A673 (cell line): ENCODE data around the gene EHBP1L1. TPM values are rescaled to one million over a fixed set of nuclear protein-coding genes. Genes with fewer than 3 reads are reported as not detected.

ENCODE experiments used
- BruUV-seq: library from RNA; stranded (reverse); fragments of 400-500 nt; replicated peaks from 2 replicates; lab custom pipeline; 2021; lab: Mats Ljungman, UMichigan
- CTCF ChIA-PET: fragments of 300-600 bp; sonication (Branson Sonifier 250); formaldehyde crosslinking; loops from one replicate; lab custom pipeline; 2022; ENCODE audit warnings: antibody characterized with exemption; lab: Charles Lee
- POLR2A ChIA-PET: fragments of 300-600 bp; sonication (Branson Sonifier 250); formaldehyde crosslinking; loops from one replicate; lab custom pipeline; 2022; ENCODE audit warnings: antibody characterized with exemption; ENCODE audit not compliant: low non-redundant PET; lab: Charles Lee
- DNase-seq: peaks from one replicate; pipeline ENCODE4 v3.0.0-alpha.2; 2015; ENCODE audit warnings: low spot score
- H3K27ac ChIP-seq: fragments of 200-600 bp; sonication (generic); 2 replicates; pipeline ENCODE4 v1.5.1; 2016; ENCODE audit warnings: mixed run types, low read depth, mild to moderate bottlenecking, mixed read lengths, antibody characterized with exemption, low read length; ENCODE audit not compliant: poor library complexity, severe bottlenecking
- H3K27me3 ChIP-seq: fragments of 200-600 bp; sonication (generic); replicated peaks from 2 replicates; pipeline ENCODE4 v1.6.1; 2017; ENCODE audit warnings: mixed run types, low read depth, mild to moderate bottlenecking, mixed read lengths, antibody characterized with exemption, low read length; ENCODE audit not compliant: insufficient read depth, poor library complexity
- H3K36me3 ChIP-seq: fragments of 200-600 bp; sonication (generic); 2 replicates; pipeline ENCODE4 v1.6.1; 2016; ENCODE audit warnings: mixed run types, mild to moderate bottlenecking, mixed read lengths, antibody characterized with exemption, low read length; ENCODE audit not compliant: insufficient read depth, poor library complexity, severe bottlenecking
- H3K4me1 ChIP-seq: fragments of 200-600 bp; sonication (generic); 2 replicates; pipeline ENCODE4 v1.6.1; 2017; ENCODE audit warnings: mixed run types, mild to moderate bottlenecking, mixed read lengths, antibody characterized with exemption, low read length; ENCODE audit not compliant: insufficient read depth, poor library complexity, severe bottlenecking
- H3K4me3 ChIP-seq: fragments of 200-600 bp; sonication (generic); 2 replicates; pipeline ENCODE4 v1.5.1; 2016; ENCODE audit warnings: low read depth, mixed run types, mild to moderate bottlenecking, mixed read lengths, low read length; ENCODE audit not compliant: poor library complexity, severe bottlenecking
- H3K9me3 ChIP-seq: fragments of 200-600 bp; sonication (generic); 2 replicates; pipeline ENCODE4 v1.6.1; 2016; ENCODE audit warnings: mixed run types, low read depth, mild to moderate bottlenecking, mixed read lengths, antibody characterized with exemption, low read length; ENCODE audit not compliant: poor library complexity, severe bottlenecking
- EZH2 ChIP-seq: fragments of 200-600 bp; sonication (generic); IDR thresholded peaks from 2 replicates; pipeline ENCODE4 v1.6.1; 2017; ENCODE audit warnings: borderline replicate concordance, low read depth, mild to moderate bottlenecking, mixed read lengths, antibody characterized with exemption, low read length; ENCODE audit not compliant: poor library complexity, severe bottlenecking
- intact Hi-C: fragments of 100-400 bp; cut with micrococcal nuclease; formaldehyde crosslinking; loops from one replicate; pipeline ENCODE4 v1.10.0; 2022; ENCODE audit not compliant: unreplicated experiment
- total RNA-seq: library from RNA; stranded (reverse); gene quantifications from 2 replicates; pipeline ENCODE4 v1.2.3, GENCODE V29; 2021
- TF ChIP-seq, protein P1 (sequence below): fragments of 300-800, 200-600 bp; sonication (generic); conservative IDR thresholded peaks from 2 replicates; pipeline ENCODE4 v1.5.1; 2017; ENCODE audit warnings: low read depth, mild to moderate bottlenecking, antibody characterized with exemption, low read length, moderate library complexity, mixed read lengths

The EHBP1L1 gene
- total RNA-seq, 1 experiment from 2014 or later, result 29.5 TPM

DNA sequence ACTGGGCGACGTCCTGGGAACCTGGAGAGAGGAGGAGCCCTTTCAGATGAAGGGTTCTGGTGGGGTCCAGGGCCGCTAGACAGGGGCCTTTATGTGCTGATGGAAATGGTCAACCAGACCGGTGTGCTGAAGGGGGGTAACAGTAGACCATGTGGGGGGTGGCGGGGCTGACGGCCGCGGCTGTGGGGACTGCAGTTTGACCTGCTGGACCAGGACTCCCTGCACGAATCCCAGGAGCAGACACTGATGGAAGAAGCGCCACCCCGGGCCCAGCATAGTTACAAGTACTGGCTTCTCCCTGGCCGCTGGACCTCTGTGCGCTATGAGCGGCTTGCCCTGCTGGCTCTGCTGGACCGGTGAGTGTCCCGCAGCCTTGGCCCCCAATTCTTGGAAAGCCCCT lies 46.2 kb downstream of the EHBP1L1 start:
- BruUV-seq, result no TSS peak
- intact Hi-C loops, result loop anchor here (10.0 kb wide), 1 partner anchor 83 kb away; no protein-coding TSS in a partner anchor
- no peak overlapping the region for H3K27ac ChIP-seq
- H3K36me3 ChIP-seq, result peaks cover 59% of the 10 kb centered on the region
- H3K9me3 ChIP-seq, result no peaks in the 10 kb centered on the region
- TF ChIP-seq, protein P1, sequence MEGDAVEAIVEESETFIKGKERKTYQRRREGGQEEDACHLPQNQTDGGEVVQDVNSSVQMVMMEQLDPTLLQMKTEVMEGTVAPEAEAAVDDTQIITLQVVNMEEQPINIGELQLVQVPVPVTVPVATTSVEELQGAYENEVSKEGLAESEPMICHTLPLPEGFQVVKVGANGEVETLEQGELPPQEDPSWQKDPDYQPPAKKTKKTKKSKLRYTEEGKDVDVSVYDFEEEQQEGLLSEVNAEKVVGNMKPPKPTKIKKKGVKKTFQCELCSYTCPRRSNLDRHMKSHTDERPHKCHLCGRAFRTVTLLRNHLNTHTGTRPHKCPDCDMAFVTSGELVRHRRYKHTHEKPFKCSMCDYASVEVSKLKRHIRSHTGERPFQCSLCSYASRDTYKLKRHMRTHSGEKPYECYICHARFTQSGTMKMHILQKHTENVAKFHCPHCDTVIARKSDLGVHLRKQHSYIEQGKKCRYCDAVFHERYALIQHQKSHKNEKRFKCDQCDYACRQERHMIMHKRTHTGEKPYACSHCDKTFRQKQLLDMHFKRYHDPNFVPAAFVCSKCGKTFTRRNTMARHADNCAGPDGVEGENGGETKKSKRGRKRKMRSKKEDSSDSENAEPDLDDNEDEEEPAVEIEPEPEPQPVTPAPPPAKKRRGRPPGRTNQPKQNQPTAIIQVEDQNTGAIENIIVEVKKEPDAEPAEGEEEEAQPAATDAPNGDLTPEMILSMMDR, result no peak
- TF ChIP-seq EZH2, result no peak
- no peak overlapping the region for H3K4me3 ChIP-seq
- H3K4me1 ChIP-seq, result peaks cover under 1% of the 10 kb centered on the region
- POLR2A ChIA-PET, result no interaction called here
- no peaks in the 10 kb centered on the region for H3K27me3 ChIP-seq
- no peak for DNase-seq
- CTCF ChIA-PET, result no interaction called here

DNA sequence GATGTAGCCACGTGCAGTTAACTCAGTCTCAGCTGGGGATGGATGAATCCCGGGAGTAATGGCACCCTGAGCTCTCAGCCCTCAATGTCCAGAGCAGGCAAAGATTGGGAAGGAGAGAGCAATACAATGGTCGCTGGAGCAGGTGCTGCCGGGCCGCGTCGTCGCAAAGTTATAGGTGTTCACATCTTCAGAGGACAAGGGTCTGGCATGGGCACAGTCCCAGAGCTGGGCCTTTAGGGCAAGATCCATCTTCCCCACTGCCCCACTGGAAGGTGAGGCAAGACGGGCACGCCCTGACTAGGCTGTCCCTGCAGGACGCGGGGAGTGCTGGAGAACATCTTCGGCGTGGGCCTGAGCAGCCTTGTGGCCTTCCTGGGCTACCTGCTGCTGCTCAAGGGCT lies 47.3 kb downstream of the EHBP1L1 start:
- no TSS peak for BruUV-seq
- POLR2A ChIA-PET, result no interaction called here
- CTCF ChIA-PET, result no interaction called here
- DNase-seq, result no peak
- Histone ChIP-seq H3K27ac (no peak overlapping the region), H3K27me3 (no peaks in the 10 kb centered on the region), H3K36me3 (peaks cover 57% of the 10 kb centered on the region), H3K9me3 (no peaks in the 10 kb centered on the region), H3K4me3 (no peak overlapping the region), H3K4me1 (no peaks in the 10 kb centered on the region)
- no peak for TF ChIP-seq EZH2
- TF ChIP-seq, protein P1, result no peak
- intact Hi-C loops, result loop anchor here (10.0 kb wide), 1 partner anchor 82 kb away; no protein-coding TSS in a partner anchor

DNA sequence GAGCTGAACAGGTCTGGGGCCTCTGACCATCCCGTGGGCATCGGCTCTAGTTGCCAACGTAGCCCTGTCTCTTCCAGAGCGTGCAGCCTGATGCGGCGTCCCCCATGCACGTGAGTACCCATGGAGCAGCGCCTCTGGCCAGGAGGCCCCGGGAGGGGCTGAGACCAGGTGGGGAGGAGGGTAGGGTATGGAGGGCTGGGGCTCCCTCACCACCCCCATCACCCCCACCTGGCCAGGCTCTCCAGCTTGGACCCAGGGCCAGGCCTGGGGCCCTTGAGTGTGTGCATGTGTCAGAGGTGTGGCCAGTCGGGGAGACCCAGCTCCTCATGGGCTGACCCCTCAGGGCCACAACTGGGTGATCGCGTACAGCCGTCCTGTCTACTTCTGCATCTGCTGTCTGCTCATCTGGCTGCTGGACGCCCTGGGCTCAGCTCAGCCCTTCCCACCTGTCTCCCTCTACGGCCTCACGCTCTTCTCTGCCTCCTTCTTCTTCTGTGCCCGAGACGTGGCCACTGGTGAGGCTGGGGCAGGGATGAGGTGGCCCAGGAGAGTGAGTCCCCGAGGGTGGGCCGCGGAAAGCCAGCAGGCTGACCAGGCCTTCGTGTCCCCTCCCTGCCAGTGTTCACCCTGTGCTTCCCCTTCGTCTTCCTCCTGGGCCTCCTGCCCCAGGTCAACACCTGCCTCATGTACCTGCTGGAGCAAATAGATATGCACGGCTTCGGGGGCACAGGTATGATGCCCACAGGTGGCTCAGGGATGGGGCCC lies 48.2 kb downstream of the EHBP1L1 start:
- peaks cover 56% of the 10 kb centered on the region for H3K36me3 ChIP-seq
- CTCF ChIA-PET, result no interaction called here
- H3K4me3 ChIP-seq, result no peak overlapping the region
- H3K4me1 ChIP-seq, result no peaks in the 10 kb centered on the region
- no peaks in the 10 kb centered on the region for H3K27me3 ChIP-seq
- no peak overlapping the region for H3K27ac ChIP-seq
- TF ChIP-seq EZH2, result no peak
- TF ChIP-seq, protein P1, result no peak
- BruUV-seq, result no TSS peak
- no peaks in the 10 kb centered on the region for H3K9me3 ChIP-seq
- no peak for DNase-seq
- POLR2A ChIA-PET, result no interaction called here
- intact Hi-C loops, result loop anchor here (10.0 kb wide), 1 partner anchor 81 kb away; no protein-coding TSS in a partner anchor
